Middle frontal gyrus (tissue), 1 donor: Measurements from ENCODE around the gene TRIM8.
"Not testable (repeated sequence)": the region's sequence is repeated elsewhere in the genome, so short reads cannot be mapped to it uniquely, and the experiment has no call there.

ENCODE experiments used
- DNase-seq: peaks from one replicate; pipeline ENCODE4 v3.0.0-alpha.2; 2015; ENCODE audit warnings: low spot score; ENCODE audit errors: extremely low spot score

TRIM8 gene

DNA sequence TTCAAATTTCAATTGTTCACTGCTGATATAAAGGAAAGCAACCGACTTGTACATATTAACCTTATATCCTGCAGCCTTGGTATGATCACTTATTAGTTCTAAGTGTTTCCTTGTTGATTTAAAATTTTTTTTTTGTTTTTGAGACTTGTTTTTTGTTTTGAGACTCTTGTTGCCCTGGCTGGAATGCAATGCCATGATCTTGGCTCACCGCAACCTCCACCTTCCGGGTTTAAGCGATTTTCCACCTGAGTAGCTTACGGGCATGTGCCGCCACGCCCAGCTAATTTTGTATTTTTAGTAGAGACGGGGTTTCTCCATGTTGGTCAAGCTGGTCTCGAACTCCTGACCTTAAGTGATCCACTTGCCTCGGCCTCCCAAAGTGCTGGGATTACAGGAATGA, 51.1 kb downstream of the TRIM8 start:
- not testable (repeated sequence) for DNase-seq

DNA sequence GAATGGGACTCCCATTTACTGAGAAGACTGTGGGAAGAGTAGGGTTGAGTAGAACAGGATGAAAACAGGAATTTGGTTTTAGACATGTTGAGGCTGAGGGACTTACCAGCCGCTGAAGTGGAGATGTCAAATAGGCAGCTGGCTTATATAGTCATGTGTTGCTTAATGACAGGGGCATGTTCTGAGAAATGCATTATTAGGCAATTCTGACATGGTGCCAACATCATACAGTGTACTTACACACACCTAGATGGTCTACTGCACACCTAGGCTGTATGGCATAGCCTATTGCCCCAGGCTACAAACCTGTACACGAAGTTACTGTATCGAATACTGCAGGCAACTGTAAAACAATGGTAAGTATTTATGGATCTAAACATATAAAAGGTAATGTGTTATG, 52.5 kb downstream of the TRIM8 start:
- no peak for DNase-seq

DNA sequence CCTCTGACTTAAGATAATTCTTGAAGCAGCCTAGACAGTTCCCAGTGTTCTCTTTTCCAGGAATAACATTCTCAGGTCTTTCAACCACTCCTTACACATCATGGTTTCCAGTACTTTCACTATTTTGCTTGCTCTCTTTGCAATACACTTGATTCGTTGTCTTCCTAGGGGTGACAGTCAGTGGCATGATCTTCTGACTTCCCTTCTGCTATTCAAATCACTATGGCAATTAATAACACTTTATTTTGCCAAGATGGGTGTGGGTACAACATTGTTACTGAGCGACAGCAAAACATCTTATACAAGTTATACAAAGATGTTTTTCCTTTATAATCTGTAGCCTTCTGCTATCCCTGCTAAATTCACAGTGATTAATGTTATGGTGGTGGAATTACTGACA, 54.6 kb downstream of the TRIM8 start:
- DNase-seq, result no peak

GRCh38 chr10:102701272-102701671, 57.0 kb downstream of the TRIM8 start:
- DNase-seq, result no peak

GRCh38 chr10:102701796-102702195, 57.5 kb downstream of the TRIM8 start:
- DNase-seq, result no peak

- no peak for DNase-seq
Measured at GRCh38 chr10:102702742-102703141, 58.5 kb downstream of the TRIM8 start.

GRCh38 chr10:102704915-102705314, 60.6 kb downstream of the TRIM8 start:
- no peak for DNase-seq

DNA sequence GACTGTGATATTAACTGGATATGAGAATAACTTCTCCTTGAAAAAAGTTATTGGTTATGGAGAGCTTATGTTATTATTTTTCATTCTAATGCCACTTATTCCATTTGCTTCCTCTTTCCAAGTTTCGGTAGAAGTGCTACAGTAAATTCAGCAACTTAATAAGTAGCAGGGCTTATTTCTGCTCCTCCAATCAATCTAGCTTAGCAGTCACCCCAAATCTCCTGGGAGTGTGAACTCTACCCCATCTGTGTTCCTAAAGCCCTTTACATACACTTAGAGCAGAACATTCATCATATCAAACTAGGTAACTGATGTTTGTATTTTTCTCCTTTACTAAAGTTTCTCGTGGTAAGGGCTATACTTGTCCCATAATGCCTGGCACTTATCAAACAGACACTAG, 61.3 kb downstream of the TRIM8 start:
- no peak for DNase-seq
